Upper lobe of left lung (tissue), 6 donors: Measurements from ENCODE around the gene IFT27. TPM values are rescaled to one million over a fixed set of nuclear protein-coding genes. Genes with fewer than 3 reads are reported as not detected.

ENCODE experiments used
- ATAC-seq, 2 donors: fragments of 200-7000 bp; cut with Tn5 transposase; one replicate each; pipeline ENCODE4 v1.9.1; 2022; ENCODE audit warnings: mild to moderate bottlenecking in 2 of 2, moderate library complexity in 2 of 2; ENCODE audit not compliant: low FRiP score in 2 of 2
- DNase-seq, 2 donors: peaks; one replicate each; pipeline ENCODE4 v3.0.0-alpha.2; 2019 to 2020
- H3K27ac ChIP-seq, 4 donors: fragments of 200-600 bp; sonication (generic); one replicate each; pipeline ENCODE4 v1.5.1; 2016 to 2019
- H3K27me3 ChIP-seq, 4 donors: fragments of 200-600 bp; sonication (generic); one replicate each; pipeline ENCODE4 v1.5.1; 2017 to 2019
- H3K36me3 ChIP-seq, 4 donors: fragments of 200-600 bp; sonication (generic); one replicate each; pipeline ENCODE4 v1.5.1; 2016 to 2019
- H3K4me1 ChIP-seq, 4 donors: fragments of 200-600 bp; sonication (generic); one replicate each; pipeline ENCODE4 v1.5.1; 2018 to 2019
- H3K4me3 ChIP-seq, 4 donors: fragments of 200-600 bp; sonication (generic); one replicate each; pipeline ENCODE4 v1.5.1; 2017 to 2019; ENCODE audit warnings: mild to moderate bottlenecking in 2 of 4, moderate library complexity in 1 of 4
- H3K9me3 ChIP-seq, 4 donors: fragments of 200-600 bp; sonication (generic); one replicate each; pipeline ENCODE4 v1.5.1; 2018 to 2019
- EP300 ChIP-seq, 4 donors: sonication (generic); formaldehyde crosslinking; IDR thresholded peaks; one replicate each; pipeline ENCODE4 v1.5.1; 2017; ENCODE audit warnings: antibody characterized with exemption in 4 of 4, control low read depth in 2 of 4
- POLR2A ChIP-seq, 4 donors: fragments of 450-650 bp; IDR thresholded peaks; one replicate each; pipeline ENCODE4 v1.5.1; 2016 to 2017; ENCODE audit warnings: antibody characterized with exemption in 4 of 4, mild to moderate bottlenecking in 2 of 4
- POLR2AphosphoS5 ChIP-seq, 2 donors: sonication (generic); formaldehyde crosslinking; IDR thresholded peaks; one replicate each; pipeline ENCODE4 v1.5.1; 2017; ENCODE audit warnings: antibody characterized with exemption in 2 of 2
- WGBS, 2 donors: methylation state at CpG; one replicate each; pipeline ENCODE4 v1.1.5; 2017 to 2018; 5-methylcytosine and 5-hydroxymethylcytosine counted together
- total RNA-seq, 6 donors: library from RNA; depleted of rRNA in 4 of 6; stranded (reverse); fragments of >200 nt in 4 of 6; gene quantifications; one replicate each; pipeline versions ENCODE4 v1.1.0 to v1.2.1, GENCODE V29; 2016 to 2021
- TF ChIP-seq, protein P1 (sequence below), 6 experiments: fragments of 450-650 bp in 4 of 6; fragments of 200-600 bp in 2 of 6; sonication (generic) in 2 of 6; IDR thresholded peaks; one replicate each; pipeline ENCODE4 v1.5.1; 2016 to 2019; ENCODE audit warnings: antibody characterized with exemption in 6 of 6
- donor health status: DM: no; HTN: no; CAD: no; lungs with moderate emphysema.
- donor health status: DM: no; HTN: yes; CAD: no; lungs with severe emphysema.

The IFT27 gene
- total RNA-seq, 6 donors from 2014 or later = 12.6 to 43.0 (median 27.4) TPM

DNA sequence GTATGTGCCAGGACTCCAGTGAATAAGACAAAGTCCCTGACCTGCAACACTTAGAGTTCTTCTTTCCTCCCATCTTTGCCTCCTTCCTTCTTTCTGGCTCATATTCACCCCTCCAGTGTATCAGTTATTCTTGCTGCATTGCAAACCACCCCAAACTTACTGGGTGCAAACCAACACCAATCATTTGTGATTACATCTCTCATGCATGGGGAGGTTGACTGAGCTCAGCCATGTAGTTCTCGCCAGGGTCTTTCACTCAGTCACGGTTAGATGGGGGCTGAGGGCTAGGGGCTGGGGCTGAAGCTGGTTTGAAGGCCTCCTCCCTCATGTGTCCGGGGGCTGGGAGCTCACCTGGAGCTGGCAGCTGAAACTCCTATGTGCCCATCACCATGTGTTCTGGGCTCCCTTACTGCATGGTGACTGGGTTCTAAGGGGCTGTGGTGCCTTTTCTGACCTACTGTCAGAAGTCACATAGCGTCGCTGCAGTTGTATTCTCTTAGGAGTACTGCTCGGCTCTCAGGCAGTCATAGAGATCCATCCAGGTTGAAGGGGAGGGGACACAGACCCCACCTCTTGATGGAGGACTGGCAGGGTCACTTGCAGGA, 37.4 kb downstream of the IFT27 start:
- Histone ChIP-seq H3K36me3 (no peaks in the 10 kb centered on the region), H3K9me3 (peaks cover 0 to 4% (median 0%) of the 10 kb centered on the region in 4 donors), H3K27ac (no peak overlapping the region), H3K4me1 (no peaks in the 10 kb centered on the region), H3K27me3 (no peaks in the 10 kb centered on the region), H3K4me3 (no peak overlapping the region)
- DNase-seq (no peak), ATAC-seq (no peak)
- TF ChIP-seq EP300 (IDR thresholded peaks at IDR 0.05) (no peak), POLR2AphosphoS5 (IDR thresholded peaks at IDR 0.05) (no peak), POLR2A (IDR thresholded peaks at IDR 0.05) (no peak)
- TF ChIP-seq, protein P1, sequence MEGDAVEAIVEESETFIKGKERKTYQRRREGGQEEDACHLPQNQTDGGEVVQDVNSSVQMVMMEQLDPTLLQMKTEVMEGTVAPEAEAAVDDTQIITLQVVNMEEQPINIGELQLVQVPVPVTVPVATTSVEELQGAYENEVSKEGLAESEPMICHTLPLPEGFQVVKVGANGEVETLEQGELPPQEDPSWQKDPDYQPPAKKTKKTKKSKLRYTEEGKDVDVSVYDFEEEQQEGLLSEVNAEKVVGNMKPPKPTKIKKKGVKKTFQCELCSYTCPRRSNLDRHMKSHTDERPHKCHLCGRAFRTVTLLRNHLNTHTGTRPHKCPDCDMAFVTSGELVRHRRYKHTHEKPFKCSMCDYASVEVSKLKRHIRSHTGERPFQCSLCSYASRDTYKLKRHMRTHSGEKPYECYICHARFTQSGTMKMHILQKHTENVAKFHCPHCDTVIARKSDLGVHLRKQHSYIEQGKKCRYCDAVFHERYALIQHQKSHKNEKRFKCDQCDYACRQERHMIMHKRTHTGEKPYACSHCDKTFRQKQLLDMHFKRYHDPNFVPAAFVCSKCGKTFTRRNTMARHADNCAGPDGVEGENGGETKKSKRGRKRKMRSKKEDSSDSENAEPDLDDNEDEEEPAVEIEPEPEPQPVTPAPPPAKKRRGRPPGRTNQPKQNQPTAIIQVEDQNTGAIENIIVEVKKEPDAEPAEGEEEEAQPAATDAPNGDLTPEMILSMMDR (IDR thresholded peaks at IDR 0.05) = no peak
- whole genome bisulfite sequencing, 2 donors = 76 to 88% methylated on average over 4 to 6 of the region's 6 CpGs

DNA sequence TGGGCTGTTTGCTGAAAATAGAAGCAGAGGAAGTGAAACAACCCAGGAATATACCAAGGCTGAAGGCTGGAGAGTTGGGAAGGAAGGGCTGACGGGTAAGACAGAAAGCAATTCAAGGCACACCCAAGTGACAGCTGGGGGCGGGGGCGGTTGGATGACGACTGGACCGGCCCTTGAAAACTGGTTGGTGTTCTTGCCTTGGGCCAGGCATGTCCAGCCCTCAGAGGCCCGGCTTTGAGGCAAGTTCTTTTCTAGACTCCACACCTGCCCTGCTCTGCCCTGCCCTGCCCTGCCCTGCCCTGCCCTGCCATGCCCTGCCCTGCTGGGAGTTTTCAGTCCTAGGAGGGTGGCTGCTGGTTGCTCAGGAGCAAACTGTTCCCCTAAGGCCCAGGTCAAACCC, 38.1 kb downstream of the IFT27 start:
- TF ChIP-seq, protein P1 (IDR thresholded peaks at IDR 0.05) = no peak
- TF ChIP-seq EP300 (IDR thresholded peaks at IDR 0.05) = no peak
- no peak for TF ChIP-seq POLR2AphosphoS5 (IDR thresholded peaks at IDR 0.05)
- Histone ChIP-seq H3K4me3 (no peak overlapping the region), H3K27ac (no peak overlapping the region), H3K4me1 (no peaks in the 10 kb centered on the region), H3K9me3 (peaks cover 0 to 4% (median 0%) of the 10 kb centered on the region in 4 donors), H3K36me3 (no peaks in the 10 kb centered on the region), H3K27me3 (no peaks in the 10 kb centered on the region)
- 23 to 35% methylated on average over 6 of the region's 6 CpGs for WGBS, 2 donors
- DNase-seq (peak; percentile 48 to 69), ATAC-seq (peak; percentile 41 to 80)

DNA sequence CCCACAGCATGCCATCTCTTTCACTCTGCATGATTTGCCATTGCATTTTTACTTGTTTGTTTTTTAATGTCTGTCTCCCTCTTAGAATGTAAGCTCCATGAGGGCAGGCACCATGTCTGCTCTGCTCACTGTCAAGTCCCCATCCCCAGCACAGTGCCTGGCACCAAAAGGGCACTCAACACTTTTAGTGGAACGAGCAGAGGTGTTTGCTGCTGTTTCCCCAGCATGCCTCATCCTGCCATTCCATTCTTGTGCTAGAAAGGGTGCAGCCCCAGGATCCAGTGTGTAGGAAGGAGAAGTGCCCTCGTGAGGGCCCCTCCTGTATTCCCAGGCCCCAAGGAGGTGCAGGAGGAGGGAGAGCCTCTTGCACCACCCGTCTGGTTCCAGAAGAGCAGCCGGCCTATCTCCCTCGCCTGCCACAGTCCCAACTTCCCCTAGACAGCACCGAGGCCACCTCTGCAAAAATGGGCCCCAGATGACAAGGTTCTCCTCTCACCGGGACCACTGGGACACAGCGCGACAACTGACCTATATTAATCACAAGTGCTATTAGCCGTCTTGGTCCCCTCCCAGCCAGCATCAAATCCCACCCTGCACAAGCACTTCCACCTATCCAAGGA, 39.1 kb downstream of the IFT27 start:
- DNase-seq (no peak), ATAC-seq (no peak)
- TF ChIP-seq POLR2A (IDR thresholded peaks at IDR 0.05) (no peak), EP300 (IDR thresholded peaks at IDR 0.05) (no peak), POLR2AphosphoS5 (IDR thresholded peaks at IDR 0.05) (no peak)
- TF ChIP-seq, protein P1 (IDR thresholded peaks at IDR 0.05) = no peak
- no peak overlapping the region for H3K4me3 ChIP-seq
- 61 to 69% methylated on average over 9 to 10 of the region's 10 CpGs for WGBS, 2 donors
- no peak overlapping the region for H3K27ac ChIP-seq
- no peaks in the 10 kb centered on the region for H3K36me3 ChIP-seq
- peaks cover 0 to 4% (median 0%) of the 10 kb centered on the region in 4 donors for H3K9me3 ChIP-seq
- no peaks in the 10 kb centered on the region for H3K4me1 ChIP-seq
- H3K27me3 ChIP-seq = no peaks in the 10 kb centered on the region

DNA sequence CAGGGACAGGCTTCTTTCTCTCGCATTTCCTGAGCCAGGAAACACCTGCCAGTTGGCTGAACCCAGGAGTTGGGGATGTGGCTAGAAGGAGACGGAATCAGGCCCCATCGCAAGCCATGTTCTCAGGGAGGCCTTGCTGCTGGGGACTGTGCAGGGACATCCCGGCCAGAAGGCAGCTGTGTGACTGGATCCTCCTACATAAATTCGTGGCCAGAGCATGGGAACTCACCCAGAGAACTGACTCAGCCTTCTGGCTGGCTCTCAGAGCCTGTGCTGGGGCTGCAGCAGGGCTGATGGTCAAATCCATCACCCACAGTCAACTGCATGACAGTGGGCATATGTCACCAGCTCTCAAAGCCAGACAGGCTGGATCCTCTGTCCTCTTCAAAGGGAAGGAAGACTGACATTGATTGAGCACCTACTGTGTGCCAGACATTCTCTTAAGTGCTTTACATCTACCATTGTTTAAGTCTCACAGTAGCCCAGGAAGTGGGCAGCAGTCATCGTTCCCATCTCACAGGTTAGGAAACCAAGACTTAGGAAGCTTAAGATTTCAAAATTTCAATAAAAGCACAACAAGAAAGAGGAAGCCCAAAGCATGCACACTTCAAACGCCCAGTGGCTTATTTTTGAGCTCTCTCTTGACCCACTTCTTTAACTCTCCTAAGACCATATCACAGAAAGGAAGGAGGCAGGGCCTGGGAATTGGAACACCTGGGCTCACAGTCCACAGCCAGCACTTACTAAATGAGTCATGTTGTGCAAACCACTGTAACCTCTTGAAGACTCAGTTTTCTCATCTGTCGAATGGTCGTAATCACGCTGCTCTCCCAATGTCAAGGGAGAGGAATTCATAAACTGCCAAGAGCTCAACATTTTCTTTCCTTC, 41.5 kb downstream of the IFT27 start:
- Histone ChIP-seq H3K27me3 (no peaks in the 10 kb centered on the region), H3K4me1 (no peaks in the 10 kb centered on the region), H3K9me3 (peaks cover 0 to 4% (median 0%) of the 10 kb centered on the region in 4 donors), H3K4me3 (no peak overlapping the region), H3K27ac (no peak overlapping the region), H3K36me3 (no peaks in the 10 kb centered on the region)
- ATAC-seq = peak in 1 of 2 donors; percentile 55
- no peak for DNase-seq
- TF ChIP-seq, protein P1 (IDR thresholded peaks at IDR 0.05) = no peak
- TF ChIP-seq POLR2AphosphoS5 (IDR thresholded peaks at IDR 0.05) (no peak), POLR2A (IDR thresholded peaks at IDR 0.05) (no peak), EP300 (IDR thresholded peaks at IDR 0.05) (no peak)
- 41 to 59% methylated on average over 6 to 10 of the region's 10 CpGs for WGBS, 2 donors
